NCI-H1105 treated with DMSO at 0.1 percent for 48 hours (cell line): ENCODE measurements around the gene MORC1.
"Not testable (repeated sequence)": the region's sequence is repeated elsewhere in the genome, so short reads cannot be mapped to it uniquely, and the experiment has no call there.

Source experiments
- DNase-seq: peaks from one replicate; lab custom pipeline; 2025; lab: John Stamatoyannopoulos, UW

MORC1 gene, protein sequence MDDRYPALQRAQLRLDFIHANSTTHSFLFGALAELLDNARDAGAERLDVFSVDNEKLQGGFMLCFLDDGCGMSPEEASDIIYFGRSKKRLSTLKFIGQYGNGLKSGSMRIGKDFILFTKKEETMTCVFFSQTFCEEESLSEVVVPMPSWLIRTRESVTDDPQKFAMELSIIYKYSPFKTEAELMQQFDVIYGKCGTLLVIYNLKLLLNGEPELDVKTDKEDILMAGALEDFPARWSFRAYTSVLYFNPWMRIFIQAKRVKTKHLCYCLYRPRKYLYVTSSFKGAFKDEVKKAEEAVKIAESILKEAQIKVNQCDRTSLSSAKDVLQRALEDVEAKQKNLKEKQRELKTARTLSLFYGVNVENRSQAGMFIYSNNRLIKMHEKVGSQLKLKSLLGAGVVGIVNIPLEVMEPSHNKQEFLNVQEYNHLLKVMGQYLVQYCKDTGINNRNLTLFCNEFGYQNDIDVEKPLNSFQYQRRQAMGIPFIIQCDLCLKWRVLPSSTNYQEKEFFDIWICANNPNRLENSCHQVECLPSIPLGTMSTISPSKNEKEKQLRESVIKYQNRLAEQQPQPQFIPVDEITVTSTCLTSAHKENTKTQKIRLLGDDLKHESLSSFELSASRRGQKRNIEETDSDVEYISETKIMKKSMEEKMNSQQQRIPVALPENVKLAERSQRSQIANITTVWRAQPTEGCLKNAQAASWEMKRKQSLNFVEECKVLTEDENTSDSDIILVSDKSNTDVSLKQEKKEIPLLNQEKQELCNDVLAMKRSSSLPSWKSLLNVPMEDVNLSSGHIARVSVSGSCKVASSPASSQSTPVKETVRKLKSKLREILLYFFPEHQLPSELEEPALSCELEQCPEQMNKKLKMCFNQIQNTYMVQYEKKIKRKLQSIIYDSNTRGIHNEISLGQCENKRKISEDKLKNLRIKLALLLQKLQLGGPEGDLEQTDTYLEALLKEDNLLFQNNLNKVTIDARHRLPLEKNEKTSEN

DNA sequence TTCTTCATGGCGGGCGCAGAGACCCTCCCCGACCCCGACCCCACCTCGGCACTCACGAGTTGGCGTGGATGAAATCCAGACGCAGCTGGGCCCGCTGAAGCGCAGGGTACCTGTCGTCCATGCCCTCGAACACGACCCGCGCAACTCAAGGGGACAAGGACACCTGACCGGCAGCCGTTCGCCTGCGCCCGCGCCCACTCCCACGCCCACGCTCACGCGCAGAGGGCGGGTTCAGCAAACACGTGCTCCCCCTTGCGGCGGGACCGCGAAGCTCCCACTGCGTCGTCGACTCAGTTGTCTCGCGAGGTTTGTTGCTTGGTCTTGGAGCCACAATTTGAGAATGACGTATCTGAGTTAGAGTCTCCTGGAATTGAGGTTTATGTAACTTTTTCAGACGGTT is at the start of gene MORC1:
Gene MORC1, minus strand, starts transcription at position 196 of the 400 bp plus-strand sequence. Its CDS starts 75 bp downstream, at position 121.
- DNase-seq = no peak

DNA sequence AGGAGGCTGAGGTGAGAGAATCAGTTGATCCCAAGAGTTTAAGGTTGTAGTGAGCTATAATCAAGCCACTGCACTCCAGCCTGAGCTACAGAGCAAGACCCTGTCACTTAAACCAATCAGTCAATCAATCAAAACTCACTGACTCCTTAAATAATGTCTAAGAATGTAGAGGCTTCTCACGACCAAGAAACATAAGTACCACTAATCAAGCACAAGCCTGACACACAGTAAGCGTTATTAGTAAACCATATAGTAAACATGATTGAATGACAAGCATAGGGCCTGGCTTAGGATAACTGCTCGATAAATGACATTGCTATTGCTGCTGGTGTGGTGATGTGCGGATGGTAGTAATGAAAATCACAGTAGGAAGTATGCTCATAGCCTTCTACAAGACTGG is 48.0 kb upstream of the MORC1 start:
- no peak for DNase-seq

DNA sequence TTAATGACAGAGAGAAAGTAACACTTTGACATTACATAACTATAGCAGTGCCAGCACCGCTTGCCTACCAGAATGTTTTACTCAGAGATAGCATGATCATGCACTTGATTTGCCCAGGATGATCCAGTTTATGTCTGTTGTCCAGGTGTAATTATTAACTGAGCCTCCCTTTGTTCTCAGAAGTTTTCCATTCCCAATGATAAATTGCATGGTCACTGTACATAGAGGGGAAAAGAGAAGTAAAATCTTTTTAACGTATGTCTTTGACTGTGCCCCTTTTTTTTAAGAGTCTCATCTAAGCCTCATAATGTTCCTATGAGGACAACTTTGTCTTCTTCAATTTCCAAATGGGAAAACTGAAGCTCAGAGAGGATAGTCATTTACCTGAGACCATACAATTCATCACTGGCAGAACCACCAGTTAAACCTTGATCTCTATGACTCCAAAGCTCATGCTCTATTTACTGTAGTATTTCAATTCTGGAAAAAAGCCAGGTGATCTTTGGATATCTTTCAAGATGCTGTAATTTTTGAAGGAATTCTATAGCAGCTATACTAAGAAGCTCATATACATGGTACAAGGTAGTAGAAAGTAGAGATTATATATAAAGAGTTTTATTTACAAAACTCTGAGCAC is 43.7 kb upstream of the MORC1 start:
- no peak for DNase-seq

DNA sequence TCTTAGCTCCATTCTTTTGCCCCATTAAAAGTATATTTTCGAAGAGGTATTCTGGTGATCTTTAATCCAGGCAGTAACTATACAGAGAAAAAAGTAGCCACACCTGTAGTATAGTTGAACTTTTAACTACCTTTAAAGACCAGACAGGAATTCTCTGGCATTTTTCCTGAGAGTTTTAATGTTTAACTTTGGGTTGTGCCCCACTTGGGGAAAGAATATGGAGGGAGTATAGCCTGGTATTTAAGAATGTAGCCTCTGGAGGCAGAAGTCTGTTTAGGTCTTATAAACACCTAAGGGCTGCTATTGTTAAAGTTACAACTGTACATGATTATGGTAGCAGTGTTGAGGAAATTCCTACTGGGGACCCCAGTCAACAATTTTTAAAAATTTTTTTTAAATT is 37.9 kb upstream of the MORC1 start:
- DNase-seq = no peak

DNA sequence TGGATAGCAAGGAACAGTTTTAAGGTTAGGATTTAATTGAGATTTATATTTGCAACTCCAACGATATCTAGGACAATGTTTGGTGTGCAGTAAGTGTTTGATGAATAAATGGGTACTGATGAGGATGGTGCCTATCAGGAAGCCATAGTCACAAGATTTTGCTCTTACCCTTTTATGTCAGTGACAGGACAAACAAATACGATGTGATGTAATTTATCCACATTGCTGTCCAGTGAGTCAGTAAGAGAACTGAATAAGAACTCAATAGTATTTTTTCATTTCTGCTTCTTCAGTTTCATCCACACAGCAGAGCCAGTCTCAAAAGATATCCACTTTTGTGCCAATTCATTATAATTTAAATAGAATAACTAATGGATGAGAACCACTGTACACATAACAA is 37.0 kb upstream of the MORC1 start:
- no peak for DNase-seq

DNA sequence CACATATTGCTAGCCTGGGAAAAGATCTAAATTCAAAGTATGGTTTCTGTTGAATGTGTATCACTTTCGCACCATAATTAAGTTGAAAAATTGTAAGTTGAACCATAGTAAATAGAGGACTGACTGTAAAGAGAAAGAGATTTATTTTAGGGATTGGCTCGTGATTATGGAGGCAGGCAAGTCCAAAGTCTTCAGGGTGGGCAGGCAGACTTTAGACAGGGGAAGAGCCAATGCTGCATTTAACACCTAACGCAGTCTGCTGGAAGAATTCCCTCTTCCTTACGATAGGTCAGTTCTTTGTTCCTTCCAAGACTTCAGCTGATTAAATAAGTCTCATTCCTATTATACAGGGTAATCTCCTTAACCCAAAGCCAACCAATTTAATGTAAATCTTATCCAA is 34.4 kb upstream of the MORC1 start:
- DNase-seq = no peak

DNA sequence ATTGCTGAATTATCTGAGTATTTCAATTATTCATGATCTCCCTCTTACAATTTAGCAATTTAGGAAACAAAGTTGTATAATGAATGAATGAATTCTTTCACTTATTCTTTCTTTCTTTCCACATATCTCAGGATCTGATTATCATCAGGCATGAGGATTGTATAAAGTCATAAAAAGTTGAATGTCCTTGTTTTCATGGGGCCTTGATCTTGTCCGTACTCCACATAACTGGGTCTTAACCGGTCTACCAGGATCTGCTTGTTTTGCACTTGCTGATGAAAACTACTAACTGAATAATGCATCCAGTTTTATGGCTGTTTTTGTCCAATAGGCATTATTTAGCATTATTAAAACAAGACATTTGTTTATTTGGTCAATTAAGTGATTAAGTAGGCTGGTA is 31.1 kb upstream of the MORC1 start:
- DNase-seq = no peak

DNA sequence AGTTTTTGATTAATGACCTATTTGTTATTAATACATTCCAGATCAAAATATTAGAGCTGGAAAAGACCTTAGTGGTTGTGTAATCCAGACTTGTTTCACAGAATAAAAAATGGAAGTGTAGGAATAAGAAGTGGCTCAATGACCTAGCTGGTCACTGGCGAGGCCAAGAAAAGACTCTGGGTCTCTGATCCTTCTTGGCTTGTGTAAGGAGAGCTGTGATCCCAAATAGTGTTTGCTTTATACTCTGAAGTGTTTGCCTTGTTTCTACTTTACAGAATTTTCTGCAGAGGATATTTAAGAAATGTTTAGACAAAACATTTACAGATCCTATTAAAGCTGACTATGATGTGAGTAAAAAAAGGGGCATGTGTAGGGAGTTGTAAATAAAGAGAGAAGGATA is 25.7 kb upstream of the MORC1 start:
- no peak for DNase-seq

DNA sequence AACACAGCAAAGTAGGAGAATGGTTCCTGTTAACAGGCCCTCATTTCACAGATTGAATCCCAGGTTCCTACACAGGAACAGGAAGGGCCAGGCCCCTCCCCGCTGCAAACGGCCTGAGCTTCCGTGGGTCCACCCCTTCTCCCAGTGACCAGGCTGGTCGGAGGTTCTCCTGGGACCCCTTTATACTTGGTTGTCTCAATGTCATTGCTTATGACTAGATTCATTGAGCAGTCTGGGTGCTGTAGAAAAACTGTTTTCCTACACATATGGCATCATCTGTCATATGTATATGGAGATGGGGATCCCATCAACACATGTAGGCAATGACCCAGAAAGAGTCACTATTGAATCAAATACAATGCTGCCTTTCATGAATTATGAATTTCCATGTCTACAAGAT is 22.4 kb upstream of the MORC1 start:
- no peak for DNase-seq

DNA sequence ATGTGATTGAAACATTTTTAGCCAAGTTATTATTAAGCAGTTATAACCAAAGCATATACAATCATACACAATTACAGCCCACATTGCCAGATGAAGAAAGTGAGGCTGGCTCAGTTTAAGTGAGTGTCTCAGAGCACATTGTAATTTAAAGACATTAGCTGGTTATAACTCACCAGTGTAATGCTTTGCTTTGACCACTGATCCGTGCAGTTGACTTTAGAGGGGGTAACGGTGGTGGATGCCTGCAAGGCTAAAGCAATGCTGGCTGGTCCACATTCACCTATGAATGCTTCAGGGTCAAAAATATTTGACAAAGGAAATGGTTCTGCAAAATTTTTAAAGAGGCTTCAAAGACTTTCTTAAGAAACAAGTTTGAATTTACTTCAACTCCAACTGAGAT is 19.8 kb upstream of the MORC1 start:
- no peak for DNase-seq

DNA sequence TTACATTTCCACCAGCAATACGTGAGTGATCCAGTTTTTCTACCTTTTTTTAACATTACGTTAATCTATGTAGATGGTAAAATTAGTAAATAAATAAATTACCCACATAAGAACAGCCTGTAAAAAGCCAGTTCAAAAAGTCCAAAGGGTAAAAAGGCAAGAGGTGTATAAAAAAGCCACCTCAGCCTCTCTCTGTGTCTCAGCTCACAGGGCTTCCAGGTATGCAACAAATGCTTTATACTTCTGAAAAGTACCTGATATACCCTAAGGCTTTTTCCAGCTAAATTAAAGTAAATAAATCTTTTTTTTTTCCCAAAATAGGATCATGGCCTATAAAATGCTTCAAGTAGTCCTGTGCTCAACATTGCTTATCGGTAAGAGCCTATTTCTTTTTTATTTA is 18.6 kb upstream of the MORC1 start, which contains the start of gene C3orf85:
Gene C3orf85, plus strand, starts transcription at position 197 of the 400 bp plus-strand sequence. Its CDS starts 129 bp downstream, at position 326.
- no peak for DNase-seq

DNA sequence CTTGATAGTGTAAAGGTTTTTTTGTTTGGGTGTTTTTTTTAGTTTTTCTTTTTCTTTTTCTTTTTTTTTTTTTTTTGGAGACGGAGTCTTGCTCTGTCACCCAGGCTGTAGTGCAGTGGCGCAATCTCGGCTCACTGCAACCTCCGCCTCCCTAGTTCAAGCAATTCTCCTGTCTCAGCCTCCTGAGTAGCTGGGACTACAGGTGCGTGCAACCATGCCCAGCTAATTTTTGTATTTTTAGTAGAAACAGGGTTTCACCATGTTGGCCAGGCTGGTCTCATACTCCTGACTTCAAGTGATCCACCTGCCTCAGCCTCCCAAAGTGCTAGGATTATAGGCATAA is 15.5 kb upstream of the MORC1 start:
- DNase-seq = not testable (repeated sequence)

DNA sequence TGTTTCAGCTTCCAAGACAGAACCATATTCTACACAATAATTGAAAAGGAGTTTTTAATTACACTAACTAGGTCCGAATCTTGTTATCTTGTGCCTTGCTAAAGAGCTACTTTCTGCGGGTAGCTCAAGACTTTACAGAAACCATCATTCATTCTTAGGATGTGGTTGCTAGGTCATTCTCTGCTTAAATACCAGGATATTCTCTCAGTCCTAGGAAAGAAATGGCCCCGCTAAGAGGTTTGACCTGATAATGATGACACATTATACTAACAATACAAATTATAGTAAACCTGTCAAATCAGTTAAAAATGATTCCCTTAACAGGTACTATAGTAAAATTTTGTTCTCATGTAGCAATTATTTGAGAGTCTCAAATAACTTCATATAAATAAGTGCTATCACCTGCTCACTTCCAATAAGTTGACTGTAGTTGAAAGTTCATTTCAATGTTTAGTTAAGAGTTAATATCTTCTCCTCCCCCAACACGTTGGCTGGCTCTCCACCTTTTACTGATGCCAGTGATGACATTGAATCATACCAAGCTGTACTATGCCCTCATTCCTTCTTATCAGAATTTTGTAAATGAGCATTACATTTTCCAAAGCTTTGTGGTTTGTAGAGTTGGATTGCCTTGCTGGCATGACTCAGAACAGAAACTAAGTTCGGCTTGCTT is 15.0 kb upstream of the MORC1 start:
- DNase-seq = no peak

DNA sequence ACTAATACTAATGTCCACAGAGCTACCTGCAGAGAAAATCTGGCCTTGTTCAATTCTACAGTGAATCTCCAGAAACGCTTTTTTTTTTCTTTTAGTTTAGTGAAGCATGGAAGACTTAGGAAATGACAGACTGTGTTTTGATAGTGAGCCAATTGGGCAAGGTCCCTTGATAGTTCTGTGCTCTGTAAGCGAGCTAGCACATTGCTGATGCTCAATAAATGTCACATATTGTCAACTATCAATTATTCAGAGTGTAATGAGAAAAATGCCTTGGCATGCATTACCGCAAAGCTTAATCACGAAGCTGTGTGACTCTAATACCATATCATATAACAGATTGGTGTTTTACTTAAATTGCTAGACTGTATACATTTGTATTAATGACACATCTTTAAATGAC is 13.3 kb upstream of the MORC1 start:
- no peak for DNase-seq

DNA sequence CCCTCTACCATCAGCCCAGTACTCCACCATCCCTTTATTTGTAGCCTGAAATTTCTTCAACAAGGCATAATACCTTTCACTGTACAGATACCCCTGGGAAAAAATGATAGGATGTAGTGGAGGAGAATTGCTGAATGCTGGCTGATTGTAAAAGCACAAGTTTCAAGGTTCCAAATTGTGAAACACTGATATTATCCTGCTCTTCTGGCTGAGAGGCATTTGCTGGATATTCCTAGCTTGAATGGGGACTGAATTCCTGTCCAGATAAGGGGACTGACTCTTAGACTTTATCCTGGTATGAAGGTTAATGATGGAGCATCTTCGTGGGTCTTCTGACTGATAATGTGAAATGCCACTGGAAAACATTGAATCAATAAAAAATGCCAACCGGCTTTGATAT is 9.6 kb upstream of the MORC1 start:
- no peak for DNase-seq

DNA sequence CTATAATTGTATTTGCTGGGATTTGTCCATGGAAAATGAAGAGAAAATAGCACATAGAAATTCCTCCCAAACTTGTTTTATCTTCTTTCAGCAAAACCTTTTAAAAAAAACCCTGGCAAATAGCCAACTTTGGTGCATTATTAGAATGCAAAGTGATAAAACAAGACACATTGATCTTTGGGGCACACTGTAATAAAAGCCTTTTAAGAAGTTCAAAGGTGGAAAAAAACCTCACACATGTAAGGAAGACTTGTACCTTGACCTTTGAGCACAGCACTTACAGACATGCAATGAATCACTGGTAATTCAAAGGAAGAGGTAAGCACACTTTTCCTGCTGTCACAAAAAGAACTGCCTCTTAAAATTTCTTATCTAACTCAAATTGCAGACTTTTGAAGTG is 8.0 kb upstream of the MORC1 start:
- DNase-seq = no peak

DNA sequence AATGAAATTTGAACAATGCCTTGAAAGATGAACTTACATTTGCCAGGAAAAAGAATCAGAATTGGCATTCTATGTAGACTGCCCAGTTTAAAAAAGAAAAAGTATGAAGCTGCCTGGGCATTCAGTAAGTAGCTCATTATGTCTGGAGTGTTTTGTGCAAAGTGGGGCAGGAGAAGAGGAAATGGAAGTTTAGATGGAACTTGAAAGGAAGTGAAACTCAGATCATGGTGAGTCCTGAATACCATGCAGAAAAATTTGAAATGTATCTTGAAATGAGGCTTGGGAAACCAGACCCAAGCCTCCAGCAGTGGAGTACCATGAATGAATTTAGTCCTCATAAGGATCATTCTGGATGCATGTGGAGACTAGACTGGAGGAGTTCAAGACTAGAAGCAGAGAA is 4.8 kb upstream of the MORC1 start:
- no peak for DNase-seq

DNA sequence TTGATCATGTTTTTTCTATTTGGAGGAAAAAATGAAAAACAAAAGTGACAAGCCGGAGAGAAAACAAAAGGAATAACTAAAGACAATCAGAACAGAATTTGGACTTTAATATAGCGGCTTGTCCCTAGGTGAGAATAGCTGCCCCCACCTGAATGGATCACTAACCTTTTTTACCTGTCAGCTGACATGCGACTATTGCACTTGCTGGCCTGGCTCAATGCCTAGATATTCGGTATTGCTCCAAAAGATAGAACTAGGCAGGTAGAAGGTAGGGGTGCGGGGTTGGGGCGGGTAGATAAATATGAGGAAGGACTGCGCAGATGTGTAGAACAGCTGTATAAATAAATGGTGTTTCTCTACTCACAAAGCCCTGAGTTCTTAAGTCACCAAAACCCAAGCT is 650 bp upstream of the MORC1 start:
- no peak for DNase-seq

DNA sequence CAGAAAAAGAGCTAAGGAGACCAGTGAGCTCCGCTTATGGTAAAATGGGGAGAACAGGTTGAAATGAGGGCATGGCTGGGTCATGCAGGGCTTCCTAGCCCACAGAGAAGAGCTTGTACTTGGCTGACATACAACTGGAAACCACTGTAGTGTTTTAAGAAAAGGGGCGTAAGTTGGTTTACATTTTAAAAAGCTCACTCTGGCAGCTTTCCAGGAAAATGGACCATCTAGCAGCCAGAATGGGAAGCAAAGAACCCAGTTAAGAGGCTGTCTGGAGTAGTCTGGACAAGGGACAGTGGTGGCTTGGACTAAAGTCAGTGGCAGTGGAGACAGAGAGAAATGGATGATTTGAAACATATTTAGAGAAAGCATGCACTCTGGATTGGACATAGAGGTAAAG is 1.9 kb downstream of the MORC1 start:
- no peak for DNase-seq

DNA sequence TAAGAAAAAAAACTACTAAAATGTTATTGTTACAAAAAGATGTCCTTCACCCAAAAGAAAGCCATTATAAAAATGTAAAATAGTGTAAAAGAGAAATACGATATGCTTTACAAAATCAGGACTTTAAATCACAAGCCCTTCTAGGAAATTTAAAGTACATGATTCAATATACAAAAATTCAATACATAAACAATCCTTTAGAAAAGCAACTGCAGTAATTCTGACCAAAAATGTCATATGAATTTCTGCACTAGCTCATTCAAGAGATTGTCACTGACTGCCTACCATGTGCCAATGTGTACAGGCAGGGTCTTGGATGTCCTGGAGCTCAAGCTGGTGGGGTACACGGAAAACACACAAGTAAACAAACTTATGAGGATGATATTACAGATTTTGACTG is 2.5 kb downstream of the MORC1 start:
- no peak for DNase-seq

DNA sequence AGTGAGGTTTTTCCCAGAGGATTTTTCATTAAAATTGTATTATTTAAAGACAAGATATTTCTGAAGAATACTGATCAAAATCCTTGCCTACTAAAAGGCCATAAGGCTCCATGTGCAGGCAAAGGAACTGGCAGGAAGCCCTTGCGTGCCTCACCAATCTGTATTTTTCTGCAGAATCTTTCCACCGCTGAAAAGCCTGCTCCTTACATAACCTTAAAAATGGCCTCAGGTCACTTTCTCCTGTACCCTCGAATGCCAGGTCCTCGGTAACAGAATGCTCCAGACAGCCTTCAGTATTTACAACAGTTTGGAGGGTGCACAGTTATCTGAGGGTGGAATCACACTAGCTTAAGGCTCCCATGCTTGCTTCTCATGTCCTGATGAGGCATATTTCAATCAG is 3.2 kb downstream of the MORC1 start:
- no peak for DNase-seq
